Activated CD4-positive, alpha-beta T cell treated with anti-CD3 and anti-CD28 coated beads, Interleukin-2, Interleukin-4, amounts not matched to agents 100 ng/mL and 50 ng/mL, durations not matched to agents 16 hours and 8 hours (primary cell): ENCODE data around the gene TSPEAR.

ENCODE experiments used
- DNase-seq: peaks from one replicate; pipeline ENCODE4 v3.0.0-alpha.2; 2020; ENCODE audit warnings: low spot score

The TSPEAR gene

GRCh38 chr21:44740742-44741141, 29.4 kb upstream of the TSPEAR start:
- no peak for DNase-seq

- no peak for DNase-seq
Measured at GRCh38 chr21:44739316-44739715, 27.9 kb upstream of the TSPEAR start.

- no peak for DNase-seq
Measured at GRCh38 chr21:44738621-44739020, 27.2 kb upstream of the TSPEAR start.

- no peak for DNase-seq
Measured at GRCh38 chr21:44737706-44738354, 26.5 kb upstream of the TSPEAR start.

GRCh38 chr21:44736291-44737004, 25.1 kb upstream of the TSPEAR start:
- DNase-seq, result no peak

GRCh38 chr21:44735821-44736220, 24.4 kb upstream of the TSPEAR start:
- DNase-seq, result no peak

GRCh38 chr21:44734841-44735240, 23.5 kb upstream of the TSPEAR start:
- DNase-seq, result no peak

DNA sequence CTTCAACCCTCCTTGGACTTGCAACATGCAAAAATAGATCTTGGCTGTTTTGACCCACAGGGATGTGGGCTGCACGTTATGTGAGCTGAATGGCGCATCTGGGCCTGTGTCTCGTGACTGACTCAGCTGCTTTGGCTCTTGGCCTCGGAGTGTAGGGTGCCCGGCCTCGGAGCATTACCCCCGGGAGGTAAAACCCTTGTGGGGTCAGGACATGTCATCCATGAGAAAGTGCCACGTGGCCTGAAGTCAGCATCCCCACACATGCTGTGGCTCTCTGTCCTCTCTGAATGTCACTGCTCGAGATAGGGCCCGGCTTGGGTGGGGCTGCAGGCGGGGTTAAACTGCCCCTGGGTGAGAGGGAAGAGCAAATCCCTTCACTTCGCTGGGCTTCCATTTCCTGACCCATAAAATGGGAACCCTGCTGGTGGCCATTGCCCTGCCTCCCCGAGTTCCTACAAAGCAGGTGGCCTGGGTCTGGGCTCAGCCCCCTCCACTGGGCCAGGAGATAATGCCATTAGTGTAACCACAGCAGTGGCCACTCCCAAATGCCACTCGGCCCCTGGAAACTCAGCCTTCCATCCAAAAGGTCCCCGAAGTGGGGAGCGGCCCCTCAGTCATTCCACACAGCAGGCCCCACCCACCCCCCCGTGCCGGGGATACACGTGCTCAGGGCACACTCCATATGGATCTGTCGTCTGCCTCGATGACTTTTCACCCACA, 22.8 kb upstream of the TSPEAR start:
- DNase-seq, result no peak

DNA sequence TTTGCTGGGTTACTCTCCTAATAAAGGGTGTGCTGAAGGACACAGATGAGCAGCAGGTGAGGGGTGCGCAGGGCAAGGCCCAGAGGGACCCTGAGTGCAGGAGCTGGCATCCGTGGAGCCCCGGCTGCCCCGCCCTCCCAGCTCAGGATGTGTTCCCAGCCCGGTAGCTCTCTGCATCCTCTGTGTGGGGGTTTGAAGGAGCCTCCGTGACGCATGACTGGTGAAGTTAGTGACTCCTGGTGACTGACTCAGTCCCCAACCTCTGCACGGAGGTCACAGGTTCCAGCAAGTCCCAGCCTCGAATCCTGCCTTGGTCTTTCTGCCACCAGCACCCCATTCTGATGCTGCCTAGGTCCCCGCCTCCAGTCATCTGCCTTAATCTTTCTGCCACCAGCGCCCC, 21.6 kb upstream of the TSPEAR start:
- no peak for DNase-seq

DNA sequence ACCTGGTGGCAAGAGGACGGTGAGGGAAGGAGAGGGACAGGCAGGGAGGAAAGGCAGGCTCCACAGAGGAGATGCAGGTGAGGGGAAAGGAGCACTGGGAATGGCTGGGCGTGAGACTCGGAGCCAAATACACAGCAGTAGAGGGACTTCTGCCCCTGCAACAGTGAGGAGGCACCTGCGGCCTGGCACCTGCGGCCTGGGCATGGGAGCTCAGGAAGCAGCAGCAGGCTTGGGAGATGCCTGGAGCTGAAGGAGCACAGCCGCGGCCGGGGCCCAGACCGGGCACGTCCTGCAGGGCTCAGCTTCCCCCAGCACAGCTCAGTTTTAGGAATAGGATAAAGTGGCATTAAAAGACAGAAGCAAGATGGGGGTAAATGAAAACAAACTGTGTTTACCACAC, 20.9 kb upstream of the TSPEAR start:
- no peak for DNase-seq

GRCh38 chr21:44730951-44731579, 19.7 kb upstream of the TSPEAR start:
- DNase-seq, result no peak

- DNase-seq, result no peak
Measured at GRCh38 chr21:44730028-44730395, 18.6 kb upstream of the TSPEAR start.

DNA sequence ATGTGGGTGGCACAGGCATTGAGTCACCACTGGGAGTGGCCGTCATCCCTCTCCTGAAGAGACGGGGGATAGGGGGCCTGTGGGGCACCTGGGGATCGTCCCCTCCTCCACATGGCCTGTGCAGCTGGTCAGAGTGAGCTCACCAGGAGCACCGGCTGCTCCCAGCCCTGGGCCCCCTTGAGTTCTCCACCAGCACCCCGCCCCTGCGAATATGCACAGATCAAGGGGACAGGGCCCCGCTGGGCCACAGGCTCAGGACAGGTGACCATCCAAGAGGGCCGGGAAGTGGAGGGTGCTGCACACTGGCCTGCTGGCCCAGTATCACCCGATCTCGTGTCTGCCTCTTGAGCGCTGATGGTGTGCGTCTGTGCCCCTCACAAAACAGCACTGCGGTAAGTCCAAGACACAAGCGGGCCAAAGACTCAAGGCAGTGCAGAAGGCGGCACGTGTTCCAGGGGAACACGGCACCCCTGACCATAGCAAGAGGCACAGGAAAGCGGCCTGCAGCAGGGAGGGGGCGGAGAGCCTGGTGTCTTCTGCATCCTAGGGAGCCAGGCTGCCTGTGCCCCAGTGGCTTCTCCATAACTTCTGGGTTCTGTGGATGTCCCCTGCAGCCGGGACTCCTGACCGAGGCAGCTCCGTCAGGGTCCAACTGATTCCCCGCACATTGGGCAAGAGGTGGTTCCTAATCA, 18.1 kb upstream of the TSPEAR start:
- DNase-seq, result no peak

- DNase-seq, result no peak
Measured at GRCh38 chr21:44728716-44729115, 17.3 kb upstream of the TSPEAR start.

- DNase-seq, result no peak
Measured at GRCh38 chr21:44727757-44728156, 16.4 kb upstream of the TSPEAR start.

DNA sequence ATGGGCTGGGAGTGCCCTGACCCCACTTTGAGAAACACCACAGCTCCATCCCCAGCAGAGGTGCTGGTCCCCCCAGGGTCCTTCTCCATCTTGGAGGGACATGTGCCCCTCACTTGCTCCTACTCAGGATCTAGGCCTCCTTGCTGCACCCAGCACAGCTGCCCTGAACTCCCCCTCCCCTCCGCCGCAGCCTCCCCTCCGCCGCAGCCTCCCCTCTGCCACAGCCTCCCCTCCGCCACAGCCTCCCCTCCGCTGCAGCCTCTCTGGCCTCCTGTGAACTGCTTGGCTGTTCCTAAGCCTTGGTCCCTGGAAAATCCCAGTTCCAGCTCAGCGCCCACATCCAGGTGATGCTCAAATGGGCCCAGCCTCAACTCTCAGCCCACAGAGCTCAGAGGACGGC, 15.9 kb upstream of the TSPEAR start:
- no peak for DNase-seq

DNA sequence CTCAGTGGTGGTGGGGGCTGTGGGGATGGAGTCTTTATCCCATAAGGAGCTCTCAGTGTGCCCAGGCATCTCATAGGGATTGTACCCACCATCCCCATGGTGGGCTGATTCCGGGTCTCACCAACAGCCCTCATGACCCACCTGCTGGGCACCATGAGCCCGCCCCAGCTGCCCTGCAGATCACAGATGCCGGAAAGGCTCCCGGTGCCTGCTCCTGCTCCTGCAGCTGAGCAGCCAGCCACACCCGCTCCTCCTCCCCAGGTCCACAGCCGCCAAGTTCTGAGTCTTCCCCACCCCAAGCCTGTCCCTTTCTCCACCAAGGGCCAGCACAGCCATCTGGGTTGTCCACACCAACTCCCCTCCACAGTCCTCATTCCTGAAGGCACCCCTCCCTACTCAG, 15.5 kb upstream of the TSPEAR start:
- DNase-seq, result no peak

DNA sequence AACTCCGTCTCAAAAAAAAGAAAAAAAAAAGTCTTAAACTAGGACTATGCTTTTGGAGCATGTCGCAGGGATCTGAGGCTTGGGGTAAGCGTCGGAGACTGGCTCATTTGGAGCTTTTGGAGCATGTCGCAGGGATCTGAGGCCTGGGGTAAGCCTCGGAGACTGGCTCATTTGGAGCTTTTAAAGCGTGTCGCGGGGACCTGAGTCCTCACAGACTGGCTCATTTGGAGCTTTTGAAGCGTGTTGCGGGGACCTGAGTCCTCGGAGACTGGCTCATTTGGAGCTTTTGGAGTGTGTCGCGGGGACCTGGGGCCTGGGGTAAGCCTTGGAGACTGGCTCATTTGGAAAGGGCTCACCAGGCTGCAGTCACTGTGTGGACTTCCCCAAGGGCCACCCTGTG, 13.6 kb upstream of the TSPEAR start:
- DNase-seq, result no peak

- no peak for DNase-seq
Measured at GRCh38 chr21:44724196-44724595, 12.8 kb upstream of the TSPEAR start.

- DNase-seq, result no peak
Measured at GRCh38 chr21:44723177-44724131, 12.1 kb upstream of the TSPEAR start.

DNA sequence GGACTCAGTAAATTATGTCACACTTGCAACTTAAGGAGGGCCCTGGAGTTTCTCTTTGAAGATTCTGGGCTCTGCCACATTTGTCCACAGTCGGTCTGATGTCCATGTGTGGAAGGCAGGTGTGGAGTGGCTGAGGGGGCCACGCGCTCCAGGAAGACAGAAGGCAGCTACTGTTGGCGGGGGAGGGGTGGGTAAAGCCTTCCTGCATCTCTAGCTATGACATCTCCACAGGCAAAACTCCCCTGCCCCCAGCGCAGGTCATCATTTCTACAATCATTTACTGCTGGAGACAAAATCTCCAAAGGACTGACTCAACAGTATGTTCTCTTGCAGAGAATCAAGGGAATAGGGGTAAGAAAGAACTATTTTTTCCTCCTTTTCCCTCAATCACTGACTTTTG, 11.4 kb upstream of the TSPEAR start:
- DNase-seq, result no peak
